Endodermal cell (in vitro differentiated cells): ENCODE measurements around the gene CDC6. TPM values are rescaled to one million over a fixed set of nuclear protein-coding genes. Genes with fewer than 3 reads are reported as not detected.

ENCODE experiments used
- DNase-seq: peaks from one replicate; pipeline ENCODE4 v3.0.0-alpha.2; 2017
- H3K27ac ChIP-seq: 2 replicates; pipeline ENCODE4 v1.5.1; 2013; ENCODE audit warnings: mild to moderate bottlenecking, low read depth, low read length, moderate library complexity
- H3K27me3 ChIP-seq: 2 replicates; pipeline ENCODE4 v1.6.1; 2013; ENCODE audit warnings: mild to moderate bottlenecking, low read length, moderate library complexity; ENCODE audit not compliant: insufficient read depth, control insufficient read depth, poor library complexity, severe bottlenecking
- H3K36me3 ChIP-seq: 2 replicates; pipeline ENCODE4 v1.7.0; 2013; ENCODE audit warnings: mild to moderate bottlenecking, low read length, moderate library complexity; ENCODE audit not compliant: control insufficient read depth, insufficient read depth
- H3K4me1 ChIP-seq: one replicate; pipeline ENCODE4 v1.7.0; 2013; ENCODE audit warnings: low read length; ENCODE audit not compliant: control insufficient read depth, insufficient read depth
- H3K4me3 ChIP-seq: 2 replicates; pipeline ENCODE4 v1.5.1; 2013; ENCODE audit warnings: mild to moderate bottlenecking, low read length, moderate library complexity
- H3K9ac ChIP-seq: 2 replicates; pipeline ENCODE4 v1.6.1; 2013; ENCODE audit warnings: mild to moderate bottlenecking, low read length, moderate library complexity; ENCODE audit not compliant: poor library complexity, severe bottlenecking; ENCODE audit errors: extremely low read depth
- H3K9me3 ChIP-seq: 2 replicates; pipeline ENCODE4 v1.6.1; 2013; ENCODE audit warnings: mild to moderate bottlenecking, low read length, moderate library complexity; ENCODE audit not compliant: control insufficient read depth
- H3K27ac Mint-ChIP-seq: 2 replicates; pipeline ENCODE4 v1.8.0; 2020; ENCODE audit warnings: mixed read lengths
- H3K27me3 Mint-ChIP-seq: 2 replicates; pipeline ENCODE4 v1.8.0; 2021; ENCODE audit warnings: mild to moderate bottlenecking, mixed read lengths; ENCODE audit not compliant: insufficient read depth
- H3K36me3 Mint-ChIP-seq: 2 replicates; pipeline ENCODE4 v1.8.0; 2020; ENCODE audit warnings: low read depth, mixed read lengths
- H3K4me1 Mint-ChIP-seq: 2 replicates; pipeline ENCODE4 v1.8.0; 2020; ENCODE audit warnings: mixed read lengths
- H3K4me3 Mint-ChIP-seq: 2 replicates; pipeline ENCODE4 v1.8.0; 2020; ENCODE audit warnings: mild to moderate bottlenecking, moderate library complexity, mixed read lengths
- H3K9me3 Mint-ChIP-seq: 2 replicates; pipeline ENCODE4 v1.8.0; 2020; ENCODE audit warnings: mild to moderate bottlenecking, mixed read lengths
- CTCF ChIP-seq: fragments of 200-600 bp; sonication (generic); conservative IDR thresholded peaks from 2 replicates; pipeline ENCODE4 v1.5.0; 2021; ENCODE audit warnings: antibody characterized with exemption, mild to moderate bottlenecking
- WGBS, 2 experiments: methylation state at CpG; one replicate each; pipeline versions ENCODE4 v1.1.5 to v1.1.7; 2013; ENCODE audit warnings: missing lambda C conversion rate in 2 of 2, mixed read lengths in 1 of 2; ENCODE audit not compliant: insufficient coverage in 1 of 2, insufficient read length in 1 of 2; 5-methylcytosine and 5-hydroxymethylcytosine counted together
- total RNA-seq, 2 donors: library from RNA; stranded (reverse); fragmentation: NEBNext Ultra II Directional in 1 of 2; extraction: Animal tissue kit (Norgen Biotek cat#: 25700) in 1 of 2; gene quantifications; 2 replicates in 1 of 2; 3 replicates in 1 of 2; pipeline ENCODE4 v1.2.1, GENCODE V29; 2021

Gene CDC6
- total RNA-seq, 2 donors from 2014 or later = 88.4 to 95.4 TPM

- H3K4me3 ChIP-seq = no peak overlapping the region
- H3K4me1 ChIP-seq = peaks cover 12% of the 10 kb centered on the region
- peaks cover 5% of the 10 kb centered on the region for H3K27me3 ChIP-seq
- H3K9ac ChIP-seq = no peak overlapping the region
- Mint-ChIP-seq H3K9me3 (no peaks in the 10 kb centered on the region), H3K27me3 (peaks cover 20% of the 10 kb centered on the region), H3K36me3 (no peaks in the 10 kb centered on the region), H3K27ac (no peak overlapping the region), H3K4me3 (no peak overlapping the region), H3K4me1 (peaks cover 36% of the 10 kb centered on the region)
- TF ChIP-seq CTCF = no peak
- WGBS, 2 experiments = 62 to 85% methylated on average over 6 to 12 of the region's 19 CpGs
- DNase-seq = peak; percentile 57
- no peak overlapping the region for H3K27ac ChIP-seq
- H3K36me3 ChIP-seq = no peaks in the 10 kb centered on the region
- H3K9me3 ChIP-seq = no peaks in the 10 kb centered on the region
Observed at GRCh38 chr17:40320756-40321523, 33.3 kb downstream of the CDC6 start.

GRCh38 chr17:40321524-40321929 lies 33.8 kb downstream of the CDC6 start:
- Histone ChIP-seq H3K4me1 (peaks cover 12% of the 10 kb centered on the region), H3K27me3 (peaks cover 5% of the 10 kb centered on the region), H3K9ac (no peak overlapping the region), H3K4me3 (no peak overlapping the region), H3K9me3 (no peaks in the 10 kb centered on the region), H3K27ac (no peak overlapping the region), H3K36me3 (no peaks in the 10 kb centered on the region)
- 88 to 100% methylated on average over 1 to 4 of the region's 4 CpGs for WGBS, 2 experiments
- Mint-ChIP-seq H3K4me3 (no peak overlapping the region), H3K27me3 (peaks cover 16% of the 10 kb centered on the region), H3K27ac (no peak overlapping the region), H3K36me3 (no peaks in the 10 kb centered on the region), H3K4me1 (peaks cover 36% of the 10 kb centered on the region), H3K9me3 (no peaks in the 10 kb centered on the region)
- DNase-seq = no peak
- no peak for TF ChIP-seq CTCF

GRCh38 chr17:40321961-40322357 lies 34.3 kb downstream of the CDC6 start:
- Histone ChIP-seq H3K27me3 (peaks cover 5% of the 10 kb centered on the region), H3K9me3 (no peaks in the 10 kb centered on the region), H3K4me3 (no peak overlapping the region), H3K36me3 (no peaks in the 10 kb centered on the region), H3K4me1 (peaks cover 12% of the 10 kb centered on the region), H3K9ac (no peak overlapping the region), H3K27ac (peak overlapping the region; percentile 32)
- no peaks in the 10 kb centered on the region for H3K36me3 Mint-ChIP-seq
- peaks cover 16% of the 10 kb centered on the region for H3K27me3 Mint-ChIP-seq
- H3K4me1 Mint-ChIP-seq = peaks cover 38% of the 10 kb centered on the region
- no peak overlapping the region for H3K4me3 Mint-ChIP-seq
- no peak overlapping the region for H3K27ac Mint-ChIP-seq
- 86 to 90% methylated on average over 2 to 4 of the region's 4 CpGs for WGBS, 2 experiments
- no peak for DNase-seq
- no peak for TF ChIP-seq CTCF
- no peaks in the 10 kb centered on the region for H3K9me3 Mint-ChIP-seq
